VCaP (cell line): ENCODE results near the gene ZRANB2.

ENCODE experiments used
- H3K27ac ChIP-seq: fragments of 450-650 bp; 2 replicates; pipeline ENCODE4 v1.5.1; 2017
- TF ChIP-seq, protein P1 (sequence below): fragments of 450-650 bp; conservative IDR thresholded peaks from 2 replicates; pipeline ENCODE4 v1.5.1; 2017; ENCODE audit warnings: mild to moderate bottlenecking, moderate library complexity

Gene ZRANB2

GRCh38 chr1:71039661-71040262, 41.1 kb downstream of the ZRANB2 start:
- TF ChIP-seq, protein P1, sequence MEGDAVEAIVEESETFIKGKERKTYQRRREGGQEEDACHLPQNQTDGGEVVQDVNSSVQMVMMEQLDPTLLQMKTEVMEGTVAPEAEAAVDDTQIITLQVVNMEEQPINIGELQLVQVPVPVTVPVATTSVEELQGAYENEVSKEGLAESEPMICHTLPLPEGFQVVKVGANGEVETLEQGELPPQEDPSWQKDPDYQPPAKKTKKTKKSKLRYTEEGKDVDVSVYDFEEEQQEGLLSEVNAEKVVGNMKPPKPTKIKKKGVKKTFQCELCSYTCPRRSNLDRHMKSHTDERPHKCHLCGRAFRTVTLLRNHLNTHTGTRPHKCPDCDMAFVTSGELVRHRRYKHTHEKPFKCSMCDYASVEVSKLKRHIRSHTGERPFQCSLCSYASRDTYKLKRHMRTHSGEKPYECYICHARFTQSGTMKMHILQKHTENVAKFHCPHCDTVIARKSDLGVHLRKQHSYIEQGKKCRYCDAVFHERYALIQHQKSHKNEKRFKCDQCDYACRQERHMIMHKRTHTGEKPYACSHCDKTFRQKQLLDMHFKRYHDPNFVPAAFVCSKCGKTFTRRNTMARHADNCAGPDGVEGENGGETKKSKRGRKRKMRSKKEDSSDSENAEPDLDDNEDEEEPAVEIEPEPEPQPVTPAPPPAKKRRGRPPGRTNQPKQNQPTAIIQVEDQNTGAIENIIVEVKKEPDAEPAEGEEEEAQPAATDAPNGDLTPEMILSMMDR = no peak
- no peak overlapping the region for H3K27ac ChIP-seq

DNA sequence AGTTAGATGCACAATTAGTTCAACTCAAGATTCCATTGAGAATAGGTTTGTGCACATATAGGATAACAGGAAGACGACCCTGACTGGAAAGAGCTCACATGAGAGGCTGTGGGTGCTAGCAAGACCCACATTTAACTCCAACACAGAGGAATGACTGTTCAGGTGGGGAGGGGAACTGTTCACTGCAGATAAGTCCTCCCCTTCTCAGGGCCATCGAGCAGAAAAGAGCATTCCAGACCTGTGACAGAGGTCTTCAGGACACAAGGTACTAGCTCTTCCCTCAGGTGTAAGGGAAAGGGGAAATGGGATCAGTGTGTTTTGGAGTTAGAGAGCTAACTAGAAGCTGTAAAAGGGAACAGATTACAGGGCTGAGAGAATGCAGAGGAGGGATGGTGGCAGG, 41.9 kb downstream of the ZRANB2 start:
- H3K27ac ChIP-seq = no peak overlapping the region
- TF ChIP-seq, protein P1 = no peak

DNA sequence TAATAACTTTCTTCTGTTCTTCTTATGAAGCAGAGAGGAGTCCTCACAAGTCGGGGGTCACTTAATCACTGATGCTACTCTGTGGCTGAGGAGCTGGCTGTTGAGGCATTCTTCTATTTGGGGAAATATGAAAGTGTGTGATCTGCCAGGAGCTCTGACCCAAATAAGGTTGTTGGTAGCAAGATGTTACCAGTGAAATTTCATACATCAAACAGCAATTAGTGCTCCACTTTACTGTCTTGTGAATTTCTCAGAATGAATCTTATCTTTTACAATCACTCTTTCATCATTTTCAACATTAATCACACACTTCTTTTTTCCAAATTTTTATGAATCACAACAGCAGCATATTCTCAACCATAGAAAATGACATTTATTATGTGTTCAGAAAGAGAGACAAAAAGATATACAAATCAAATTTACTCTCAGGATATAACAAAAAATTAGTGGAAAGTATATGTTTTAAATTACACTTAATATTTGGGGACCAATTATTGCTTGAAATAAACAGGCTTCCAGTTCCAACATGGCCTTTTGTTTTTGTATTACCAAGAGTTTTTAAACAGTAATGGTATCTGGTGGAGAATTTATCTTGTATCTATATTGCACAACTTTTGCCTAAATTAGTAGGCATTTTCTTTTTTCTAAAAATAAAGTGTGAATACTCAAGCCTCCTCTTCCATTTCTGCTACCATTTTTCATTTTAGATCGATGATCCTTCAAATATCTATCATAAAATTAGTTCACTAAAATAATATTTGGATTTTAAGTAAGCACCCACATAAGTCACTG, 42.8 kb downstream of the ZRANB2 start:
- H3K27ac ChIP-seq = no peak overlapping the region
- TF ChIP-seq, protein P1 = no peak

DNA sequence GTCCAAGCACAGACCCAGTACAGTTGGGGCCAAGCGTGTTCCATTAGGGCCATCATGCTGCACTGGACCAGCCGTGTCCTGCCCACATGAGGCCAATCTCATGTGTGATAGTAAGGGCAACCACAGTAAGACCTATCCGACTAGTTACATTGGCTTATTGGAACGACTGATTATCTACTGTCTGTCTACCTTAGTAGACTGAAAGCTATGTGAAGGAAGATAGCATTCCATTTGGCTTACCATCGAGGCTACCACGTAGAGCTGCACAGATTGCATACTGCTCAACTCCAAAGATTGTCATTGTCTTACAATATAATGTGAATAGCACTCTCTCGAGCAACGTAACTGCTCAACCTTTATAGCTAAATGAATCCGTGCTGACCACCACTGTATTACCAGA, 43.8 kb downstream of the ZRANB2 start:
- TF ChIP-seq, protein P1 = no peak
- H3K27ac ChIP-seq = no peak overlapping the region

DNA sequence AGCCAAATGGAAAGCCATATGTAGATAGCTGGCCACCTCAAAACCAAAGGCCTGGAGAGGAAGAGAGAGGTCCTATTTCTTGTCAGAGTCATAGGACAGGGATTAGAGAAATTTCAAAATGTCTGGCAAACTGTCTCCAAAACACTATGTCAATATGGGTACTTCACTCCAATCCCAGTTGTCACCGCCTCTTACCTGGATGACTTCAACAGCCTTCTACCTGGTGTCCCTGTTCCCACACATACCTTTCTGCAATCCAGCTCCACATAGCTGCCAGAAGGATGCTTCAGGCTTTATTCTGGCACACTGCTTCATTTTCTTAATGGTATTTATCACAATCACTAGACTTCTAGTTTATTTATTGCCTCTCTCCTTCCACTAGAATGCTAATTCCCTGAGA, 47.7 kb downstream of the ZRANB2 start:
- TF ChIP-seq, protein P1 = no peak
- no peak overlapping the region for H3K27ac ChIP-seq

DNA sequence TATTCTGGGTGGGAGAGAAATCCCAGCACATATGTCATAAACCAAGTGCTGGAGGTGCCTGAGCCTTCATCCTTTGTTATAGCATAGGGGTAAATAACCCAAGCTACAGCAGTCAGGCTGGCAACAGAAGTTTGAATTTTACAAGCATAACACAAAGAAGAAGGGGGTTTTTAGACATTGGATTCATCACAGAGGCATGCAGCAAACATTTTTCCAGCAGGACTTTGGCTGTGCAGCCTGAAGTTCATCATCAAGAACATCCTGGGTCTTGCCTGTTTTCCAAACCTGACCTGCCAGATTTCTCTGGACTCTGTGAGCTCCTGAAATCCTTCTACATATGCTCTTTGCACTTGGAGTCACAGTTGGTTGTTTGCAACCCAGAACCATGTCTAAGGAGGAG, 49.4 kb downstream of the ZRANB2 start:
- H3K27ac ChIP-seq = no peak overlapping the region
- TF ChIP-seq, protein P1 = no peak

DNA sequence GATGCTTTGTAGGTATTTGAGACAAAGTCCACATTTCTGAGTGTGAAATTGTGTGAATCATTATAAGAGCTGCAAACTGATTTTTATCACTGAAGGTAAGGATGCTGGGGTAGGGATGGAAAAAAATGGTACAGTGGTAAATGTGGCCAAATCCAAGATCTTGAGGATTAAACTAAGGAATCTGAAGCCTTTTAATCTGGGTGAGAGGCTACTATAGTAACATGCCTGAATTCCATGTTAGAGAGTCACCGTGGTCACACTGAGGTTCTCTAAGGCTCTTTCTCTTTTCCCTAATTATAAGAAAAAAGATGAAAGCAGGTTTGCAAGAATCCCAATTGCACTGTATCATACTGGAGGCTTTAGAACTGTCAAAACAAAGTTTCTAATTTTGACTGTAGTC, 50.8 kb downstream of the ZRANB2 start:
- TF ChIP-seq, protein P1 = no peak
- H3K27ac ChIP-seq = no peak overlapping the region
